Activated CD4-positive, alpha-beta T cell treated with anti-CD3 and anti-CD28 coated beads, Interleukin-2, amount 10 ng/mL, durations not matched to agents 7 days and 5 days (primary cell): ENCODE results near the gene ALG9. TPM values are rescaled to one million over a fixed set of nuclear protein-coding genes. Genes with fewer than 3 reads are reported as not detected.
"Not testable (repeated sequence)": the region's sequence is repeated elsewhere in the genome, so short reads cannot be mapped to it uniquely, and the experiment has no call there.

Experiments used
- CTCF ChIA-PET: fragments of 350-600 bp; sonication (Branson Sonifier 250); formaldehyde crosslinking; loops from one replicate; lab custom pipeline; 2021; ENCODE audit warnings: antibody characterized with exemption; lab: Charles Lee
- POLR2A ChIA-PET: fragments of 350-600 bp; sonication (Branson Sonifier 250); formaldehyde crosslinking; loops from one replicate; lab custom pipeline; 2021; ENCODE audit warnings: antibody characterized with exemption; lab: Charles Lee
- DNase-seq: peaks from one replicate; pipeline ENCODE4 v3.0.0-alpha.2; 2020
- H3K27ac Mint-ChIP-seq: one replicate; pipeline ENCODE4 v1.8.0; 2021; ENCODE audit warnings: mild to moderate bottlenecking, moderate library complexity, mixed read lengths
- H3K27me3 Mint-ChIP-seq: one replicate; pipeline ENCODE4 v1.8.0; 2021; ENCODE audit warnings: mixed read lengths
- H3K36me3 Mint-ChIP-seq: one replicate; pipeline ENCODE4 v1.8.0; 2021; ENCODE audit warnings: low read depth, mixed read lengths
- H3K4me1 Mint-ChIP-seq: one replicate; pipeline ENCODE4 v1.8.0; 2021; ENCODE audit warnings: mixed read lengths
- H3K4me3 Mint-ChIP-seq: one replicate; pipeline ENCODE4 v1.8.0; 2021; ENCODE audit warnings: mild to moderate bottlenecking, moderate library complexity, mixed read lengths
- H3K9me3 Mint-ChIP-seq: one replicate; pipeline ENCODE4 v1.8.0; 2021; ENCODE audit warnings: mixed read lengths
- total RNA-seq, 2 experiments: library from RNA; stranded (reverse); gene quantifications; one replicate each; pipeline ENCODE4 v1.2.3, GENCODE V29; 2021

Gene ALG9
- total RNA-seq, 2 experiments from 2014 or later, result 22.9 to 31.7 TPM

DNA sequence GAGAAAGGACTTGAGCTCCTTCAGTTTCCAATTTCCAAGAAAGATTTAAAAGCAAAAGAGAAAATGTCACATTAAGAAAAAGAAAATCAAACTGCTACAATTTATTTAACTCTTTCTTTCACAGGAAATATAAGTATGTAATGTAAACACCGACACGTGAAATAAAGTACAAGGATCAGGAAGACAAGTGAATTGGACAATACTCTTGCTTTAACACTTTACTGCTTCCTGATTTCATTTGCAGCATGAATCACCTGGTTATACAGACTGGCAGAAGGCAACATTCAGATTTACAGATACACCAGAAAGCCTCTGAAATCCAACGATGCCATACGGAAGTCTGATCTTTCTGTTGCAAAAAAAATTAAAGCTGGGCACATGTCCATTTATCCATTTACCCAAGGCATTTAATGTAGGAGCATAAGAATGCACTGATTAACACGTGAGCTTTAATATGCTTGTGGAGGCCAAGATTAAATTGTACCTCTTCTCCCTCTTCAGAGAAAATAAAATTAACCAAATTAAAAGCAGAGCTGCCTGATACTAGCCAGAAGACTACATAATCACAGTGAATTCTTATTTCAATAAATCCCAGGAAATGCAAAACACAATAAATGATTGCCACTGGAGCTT lies 89.2 kb downstream of the ALG9 start:
- DNase-seq, result no peak
- Mint-ChIP-seq H3K27me3 (no peaks in the 10 kb centered on the region), H3K9me3 (no peaks in the 10 kb centered on the region), H3K4me3 (no peak overlapping the region), H3K4me1 (no peaks in the 10 kb centered on the region), H3K36me3 (peaks cover 8% of the 10 kb centered on the region), H3K27ac (no peak overlapping the region)
- ChIA-PET CTCF (interaction anchor here (1.1 to 1.2 kb wide), 2 partner anchors 16 to 336 kb away, joined by 3 read pairs; partner anchors contain the start of gene PPP2R1B), POLR2A (no interaction called here)

DNA sequence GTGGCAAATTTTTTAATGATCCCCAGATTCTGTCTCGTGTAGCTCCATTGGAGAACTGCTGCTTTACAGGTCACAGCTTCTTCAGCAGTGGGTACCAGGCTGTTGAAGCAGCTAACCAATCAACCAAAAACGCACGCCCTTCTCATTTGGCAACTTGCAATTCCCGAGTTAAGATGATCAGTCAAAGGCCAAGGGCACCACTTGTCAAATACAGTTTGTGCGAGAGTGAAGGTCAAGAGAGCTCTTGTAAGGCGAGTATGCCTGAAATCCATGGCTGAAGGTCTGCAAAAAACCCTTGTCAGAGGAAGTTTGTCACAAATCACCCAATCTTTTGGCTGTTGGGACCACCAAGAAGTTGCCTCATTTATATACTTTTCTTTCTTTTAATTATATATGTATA lies 92.3 kb downstream of the ALG9 start:
- POLR2A ChIA-PET, result no interaction called here
- H3K9me3 Mint-ChIP-seq, result no peaks in the 10 kb centered on the region

DNA sequence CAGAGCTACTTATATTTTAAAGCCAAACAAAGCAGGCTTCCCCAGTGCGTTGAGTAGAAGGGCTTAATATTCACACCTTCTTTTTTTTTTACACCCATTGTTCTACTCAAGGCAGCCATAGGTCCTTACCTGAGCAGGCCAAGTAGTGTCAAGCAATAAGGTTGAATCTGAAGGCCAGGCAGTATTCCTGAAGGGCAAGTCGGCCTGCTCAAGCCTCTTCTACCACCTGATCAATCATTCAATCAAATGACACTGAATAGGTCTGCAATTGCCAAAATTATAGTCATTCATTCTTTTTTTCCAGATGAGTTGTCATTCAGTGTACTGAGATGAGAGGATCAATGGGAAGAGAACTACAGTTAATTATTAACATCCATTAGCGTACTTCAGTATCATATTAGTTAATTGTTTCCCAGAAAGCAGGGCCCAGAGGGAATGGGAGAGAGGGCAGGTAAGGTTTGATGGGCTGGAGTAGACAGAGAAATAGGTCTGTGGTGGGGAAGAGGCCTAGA lies 93.3 kb downstream of the ALG9 start:
- ChIA-PET POLR2A (no interaction called here), CTCF (interaction anchor here (0.6 to 1.7 kb wide), 5 partner anchors 12 to 218 kb away, joined by 3 to 8 read pairs (median 3); no protein-coding TSS in a partner anchor)
- no peak overlapping the region for H3K27ac Mint-ChIP-seq
- H3K4me1 Mint-ChIP-seq, result no peaks in the 10 kb centered on the region
- no peak overlapping the region for H3K4me3 Mint-ChIP-seq
- no peak for DNase-seq
- H3K9me3 Mint-ChIP-seq, result no peaks in the 10 kb centered on the region
- H3K27me3 Mint-ChIP-seq, result no peaks in the 10 kb centered on the region
- H3K36me3 Mint-ChIP-seq, result no peaks in the 10 kb centered on the region

More for the DNA sequence above, 92.3 kb downstream of the ALG9 start:
- Mint-ChIP-seq H3K4me1 (no peaks in the 10 kb centered on the region), H3K4me3 (no peak overlapping the region), H3K36me3 (no peaks in the 10 kb centered on the region), H3K27ac (no peak overlapping the region), H3K27me3 (no peaks in the 10 kb centered on the region)
- DNase-seq, result no peak
- CTCF ChIA-PET, result interaction anchor here (0.8 to 1.3 kb wide), 5 partner anchors 11 to 177 kb away, joined by 3 to 4 read pairs (median 3); partner anchors contain the start of gene SIK2

DNA sequence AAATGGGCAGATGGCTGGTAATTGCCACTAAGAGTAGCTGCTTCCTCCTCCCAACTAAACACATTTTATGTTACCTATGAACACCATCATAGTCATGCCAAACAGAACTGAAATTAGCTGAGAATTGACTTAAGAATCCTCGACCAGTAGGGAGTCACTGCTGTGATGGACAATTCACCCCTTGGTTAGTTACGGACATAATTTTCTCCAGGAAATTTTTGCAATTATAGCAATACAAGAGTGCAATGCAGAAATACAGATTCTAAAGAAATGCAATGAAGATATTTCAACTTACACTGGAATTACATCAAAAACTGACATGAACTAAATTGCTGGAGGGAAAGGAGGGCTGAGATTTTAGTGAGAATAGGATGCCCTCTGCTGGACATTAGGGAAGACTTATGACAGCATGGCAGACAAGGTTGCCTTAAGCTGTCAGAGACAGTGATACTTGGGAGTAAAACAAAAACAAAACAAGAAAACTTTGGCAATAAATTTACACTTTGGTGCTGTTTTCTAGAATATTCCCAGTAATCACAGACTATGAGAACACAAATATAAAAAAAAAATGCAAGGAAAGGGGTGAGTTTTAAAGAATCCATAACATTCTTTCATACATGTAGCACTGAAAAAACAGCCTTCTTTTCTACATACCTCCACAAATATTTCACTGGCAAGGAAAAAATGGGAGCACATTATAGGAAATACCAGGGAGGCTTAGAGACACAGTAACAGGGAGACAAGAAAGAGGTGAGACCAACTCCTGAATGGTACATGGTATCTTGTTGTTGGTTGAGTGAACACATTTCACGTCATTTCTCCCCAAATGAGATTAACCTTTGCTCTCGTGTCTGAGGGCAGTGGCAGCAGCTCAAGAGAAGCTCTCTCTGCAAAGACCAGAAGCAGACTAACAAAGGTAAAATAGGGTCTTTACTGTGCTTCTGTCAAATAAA lies 94.0 kb downstream of the ALG9 start:
- no peaks in the 10 kb centered on the region for H3K27me3 Mint-ChIP-seq
- ChIA-PET CTCF (interaction anchor here (0.6 to 2.1 kb wide), 14 partner anchors 9 to 358 kb away, joined by 3 to 9 read pairs (median 3); partner anchors contain the start of gene SIK2), POLR2A (no interaction called here)
- DNase-seq, result peak; percentile 57
- H3K36me3 Mint-ChIP-seq, result no peaks in the 10 kb centered on the region
- H3K9me3 Mint-ChIP-seq, result no peaks in the 10 kb centered on the region
- no peak overlapping the region for H3K27ac Mint-ChIP-seq
- no peaks in the 10 kb centered on the region for H3K4me1 Mint-ChIP-seq
- H3K4me3 Mint-ChIP-seq, result no peak overlapping the region

DNA sequence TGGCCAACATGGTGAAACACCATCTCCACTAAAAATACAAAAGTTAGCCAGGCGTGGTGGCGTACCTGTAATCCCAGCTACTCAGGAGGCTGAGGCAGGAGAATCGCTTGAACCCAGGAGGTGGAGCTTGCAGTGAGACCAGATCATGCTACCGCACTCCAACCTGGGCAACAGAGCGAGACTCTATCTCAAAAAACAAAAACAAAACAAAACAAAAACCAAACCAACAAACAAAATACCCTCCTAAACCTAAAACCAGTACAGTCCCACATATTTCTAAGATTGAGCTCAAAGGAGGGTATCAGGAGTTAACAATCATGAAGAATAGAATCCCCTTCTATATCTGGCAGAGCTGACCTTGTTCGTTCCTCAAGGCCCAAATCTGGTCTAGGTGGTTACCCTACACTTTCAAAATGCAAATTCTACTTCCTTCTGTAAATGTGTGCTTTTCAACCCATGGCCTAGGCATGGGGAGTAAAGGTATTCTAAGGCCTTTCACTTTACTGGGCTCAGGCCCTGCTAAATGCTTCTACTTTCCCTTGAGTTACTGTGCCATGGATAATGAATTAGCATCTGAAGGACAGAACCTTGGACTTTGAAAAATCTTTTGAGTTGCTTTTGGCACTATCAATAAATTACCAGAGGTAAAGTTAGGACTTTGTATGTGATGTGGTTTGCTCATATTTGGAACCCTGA lies 94.8 kb downstream of the ALG9 start:
- H3K4me3 Mint-ChIP-seq, result no peak overlapping the region
- POLR2A ChIA-PET, result no interaction called here

DNA sequence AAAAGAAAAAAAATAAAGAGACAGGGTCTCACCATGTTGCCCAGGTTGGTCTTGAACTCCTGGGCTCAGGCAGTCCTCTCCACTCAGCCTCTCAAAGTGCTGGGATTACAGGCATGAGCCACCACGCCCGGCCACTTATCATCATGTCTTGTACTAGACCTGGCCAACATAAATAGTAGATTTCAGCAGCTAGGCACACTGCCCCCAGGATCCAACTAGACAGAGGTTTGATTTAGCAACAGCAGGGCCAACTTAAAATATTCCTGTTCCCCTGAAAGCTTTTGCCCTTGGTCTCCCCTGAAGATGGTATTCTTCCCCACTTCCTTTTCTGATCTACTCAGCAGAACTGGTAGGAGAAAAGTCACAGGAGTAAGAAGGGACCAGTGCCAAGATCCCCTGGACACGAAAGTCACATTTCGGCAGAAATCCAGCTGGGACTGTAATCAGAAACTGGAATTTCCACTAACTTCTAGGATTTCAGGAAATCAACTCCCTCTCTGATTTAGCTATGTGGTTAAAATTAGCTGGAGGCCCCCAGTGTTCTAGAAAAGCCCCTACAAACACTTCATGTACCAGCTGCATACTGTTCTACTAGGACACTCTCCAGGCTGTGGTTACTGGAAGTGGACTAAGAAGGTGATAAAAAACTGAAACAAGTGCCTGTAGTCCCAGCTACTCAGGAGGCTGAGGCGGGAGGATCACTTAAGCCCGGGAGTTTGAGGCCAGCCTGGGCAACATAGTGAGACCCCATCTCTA lies 96.2 kb downstream of the ALG9 start:
- no peaks in the 10 kb centered on the region for H3K9me3 Mint-ChIP-seq
- ChIA-PET CTCF (interaction anchor here (0.7 kb wide), 1 partner anchor 187 kb away, joined by 3 read pairs; no protein-coding TSS in a partner anchor), POLR2A (no interaction called here)
- no peak overlapping the region for H3K4me3 Mint-ChIP-seq
- H3K36me3 Mint-ChIP-seq, result no peaks in the 10 kb centered on the region
- H3K27me3 Mint-ChIP-seq, result no peaks in the 10 kb centered on the region
- no peak for DNase-seq
- no peak overlapping the region for H3K27ac Mint-ChIP-seq
- H3K4me1 Mint-ChIP-seq, result no peaks in the 10 kb centered on the region

More for the DNA sequence above, 94.8 kb downstream of the ALG9 start:
- H3K27me3 Mint-ChIP-seq, result no peaks in the 10 kb centered on the region
- H3K27ac Mint-ChIP-seq, result no peak overlapping the region
- H3K36me3 Mint-ChIP-seq, result no peaks in the 10 kb centered on the region
- H3K9me3 Mint-ChIP-seq, result no peaks in the 10 kb centered on the region
- CTCF ChIA-PET, result interaction anchor here (0.9 to 2.1 kb wide), 7 partner anchors 10 to 210 kb away, joined by 3 to 9 read pairs (median 4); partner anchors contain the start of gene SIK2
- no peaks in the 10 kb centered on the region for H3K4me1 Mint-ChIP-seq
- DNase-seq, result no peak

DNA sequence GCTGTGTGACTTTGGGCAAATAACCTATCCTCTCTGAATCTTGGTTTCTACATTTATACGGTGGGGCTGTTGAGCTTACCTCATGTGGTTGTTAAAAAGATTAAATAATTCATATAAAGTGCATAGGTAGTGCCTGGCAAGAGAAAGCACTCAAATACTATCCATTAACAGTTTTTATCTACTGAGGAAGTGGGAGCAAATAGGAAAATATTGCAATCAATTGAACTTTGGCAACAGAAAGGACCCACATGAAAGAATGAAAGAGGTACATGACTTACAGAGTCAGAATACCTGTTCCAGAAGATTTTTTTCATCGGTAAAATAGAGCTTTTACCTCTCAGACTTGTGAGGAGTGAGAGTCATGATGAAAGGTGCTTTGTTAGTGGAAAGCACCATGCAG lies 98.8 kb downstream of the ALG9 start:
- Mint-ChIP-seq H3K4me3 (no peak overlapping the region), H3K36me3 (no peaks in the 10 kb centered on the region), H3K27ac (no peak overlapping the region), H3K27me3 (no peaks in the 10 kb centered on the region), H3K4me1 (no peaks in the 10 kb centered on the region), H3K9me3 (no peaks in the 10 kb centered on the region)
- ChIA-PET CTCF (interaction anchor here (2.0 kb wide), 1 partner anchor 168 kb away, joined by 6 read pairs; no protein-coding TSS in a partner anchor), POLR2A (no interaction called here)
- no peak for DNase-seq

DNA sequence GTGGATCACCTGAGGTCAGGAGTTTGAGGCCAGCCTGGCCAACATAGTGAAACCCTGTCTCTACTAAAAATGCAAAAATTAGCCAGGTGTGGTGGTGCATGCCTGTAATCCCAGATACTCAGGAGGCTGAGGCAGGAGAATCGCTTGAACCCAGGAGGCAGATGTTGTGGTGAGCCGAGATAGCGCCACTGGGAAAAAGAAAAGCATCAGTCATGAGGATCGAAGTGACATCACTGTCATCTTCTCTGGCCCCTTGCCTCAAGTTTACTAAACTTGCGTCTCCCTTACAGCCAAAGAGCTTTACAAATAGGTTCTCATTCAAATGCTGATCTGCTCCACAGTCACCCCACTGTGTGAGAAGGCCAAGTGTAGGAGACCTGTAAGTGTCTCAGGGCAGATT lies 100.2 kb downstream of the ALG9 start:
- H3K4me1 Mint-ChIP-seq, DNase-seq, H3K4me3 Mint-ChIP-seq, H3K27me3 Mint-ChIP-seq, H3K9me3 Mint-ChIP-seq, H3K36me3 Mint-ChIP-seq, H3K27ac Mint-ChIP-seq, POLR2A ChIA-PET: not testable (repeated sequence)
- CTCF ChIA-PET, result interaction anchor here (1.1 to 2.0 kb wide), 2 partner anchors 95 to 167 kb away, joined by 3 to 6 read pairs; no protein-coding TSS in a partner anchor

DNA sequence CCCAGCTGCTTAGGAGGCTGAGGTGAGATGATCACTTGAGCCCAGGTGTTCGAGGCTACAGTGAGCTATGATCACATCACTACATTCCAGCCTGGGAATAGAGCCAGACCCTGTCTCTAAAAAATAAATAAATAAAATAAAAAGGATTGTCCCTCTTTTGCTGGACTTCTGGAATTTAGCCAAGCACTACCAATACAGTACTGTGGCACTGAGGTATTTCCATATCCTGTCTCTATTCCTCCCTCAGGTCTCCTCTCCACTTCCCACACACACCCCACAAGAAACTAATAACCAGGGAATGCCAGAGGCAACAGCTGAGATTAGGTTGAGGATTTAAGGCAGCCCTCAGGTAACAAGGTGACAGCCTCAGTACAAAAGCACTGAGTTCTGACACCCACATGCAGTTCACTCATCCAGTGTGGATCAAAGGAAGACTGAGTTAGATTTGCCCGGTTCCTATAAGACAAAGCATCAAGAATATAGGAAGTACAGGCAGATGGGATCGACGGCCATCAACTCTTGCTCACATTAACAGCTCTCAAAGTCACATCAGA lies 100.7 kb downstream of the ALG9 start:
- Mint-ChIP-seq H3K9me3 (no peaks in the 10 kb centered on the region), H3K36me3 (no peaks in the 10 kb centered on the region), H3K27ac (no peak overlapping the region), H3K4me3 (no peak overlapping the region), H3K4me1 (peaks cover 8% of the 10 kb centered on the region), H3K27me3 (no peaks in the 10 kb centered on the region)
- ChIA-PET CTCF (interaction anchor here (1.1 to 2.0 kb wide), 2 partner anchors 95 to 166 kb away, joined by 3 to 6 read pairs; no protein-coding TSS in a partner anchor), POLR2A (no interaction called here)
- no peak for DNase-seq

DNA sequence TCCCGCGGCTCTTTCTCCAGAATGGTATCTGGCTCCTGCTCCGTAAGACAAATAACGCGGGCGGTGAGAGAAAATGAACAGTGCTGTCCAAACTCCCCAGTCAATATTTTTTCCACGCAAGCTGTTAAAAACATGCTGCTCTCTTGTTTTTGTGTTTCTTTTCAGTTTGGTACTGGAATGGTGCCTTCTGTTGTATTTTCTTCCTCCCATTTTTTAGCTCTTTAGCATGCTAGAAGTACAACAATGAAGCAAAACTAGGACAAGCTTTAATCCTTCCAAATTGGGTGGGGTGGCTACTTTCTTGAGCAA lies 104.6 kb downstream of the ALG9 start:
- H3K36me3 Mint-ChIP-seq, result peaks cover 33% of the 10 kb centered on the region
- H3K27ac Mint-ChIP-seq, result peak overlapping the region; percentile 99
- ChIA-PET CTCF (interaction anchor here (0.7 to 1.7 kb wide), 7 partner anchors 9 to 179 kb away, joined by 3 to 8 read pairs (median 3); no protein-coding TSS in a partner anchor), POLR2A (no interaction called here)
- no peaks in the 10 kb centered on the region for H3K27me3 Mint-ChIP-seq
- no peak for DNase-seq
- H3K4me3 Mint-ChIP-seq, result peak overlapping the region; percentile 92
- peaks cover 34% of the 10 kb centered on the region for H3K4me1 Mint-ChIP-seq
- H3K9me3 Mint-ChIP-seq, result no peaks in the 10 kb centered on the region
